HepG2 (cell line): ENCODE data around the gene CFI. TPM values are rescaled to one million over a fixed set of nuclear protein-coding genes. Genes with fewer than 3 reads are reported as not detected.
A peak's percentile ranks its signal among the peaks of the same experiment; 100 is the strongest.

Source experiments
- ATAC-seq: fragments of 200-7000 bp; cut with Tn5 transposase; 3 replicates; pipeline ENCODE4 v1.9.1; 2020; ENCODE audit warnings: mild to moderate bottlenecking, moderate library complexity
- Bru-seq: library from RNA; stranded (reverse); fragments of 400-500 nt; gene quantifications from one replicate; lab custom pipeline; 2021; lab: Mats Ljungman, UMichigan
- BruChase-seq, 2 experiments: library from RNA; stranded (reverse); fragments of 400-500 nt; gene quantifications; one replicate each; lab custom pipeline; 2021; lab: Mats Ljungman, UMichigan
- BruUV-seq: library from RNA; stranded (reverse); fragments of 400-500 nt; replicated peaks from 2 replicates; lab custom pipeline; 2021; lab: Mats Ljungman, UMichigan
- CTCF ChIA-PET: fragments of 300-600 bp; formaldehyde crosslinking; extraction: SDS; loops from one replicate; lab custom pipeline; 2021; ENCODE audit warnings: low total read pairs, inconsistent platforms, low intra/inter-chr PET ratio; lab: Yijun Ruan, JAX
- POLR2A ChIA-PET: fragments of 350-600 bp; sonication (Branson Sonifier 250); formaldehyde crosslinking; loops from one replicate; lab custom pipeline; 2020; ENCODE audit warnings: antibody characterized with exemption, inconsistent platforms; lab: Yijun Ruan, JAX
- DNase-seq: peaks from one replicate; pipeline ENCODE4 v3.0.0-alpha.2; 2015; ENCODE audit warnings: low spot score
- FAIRE-seq: peaks from 3 replicates; lab custom pipeline; 2011; peaks lifted over from hg19 to GRCh38; lab: Jason Lieb, UNC
- H2AFZ ChIP-seq: one replicate; pipeline ENCODE4 v1.6.1; 2011; ENCODE audit warnings: low read length, inconsistent platforms
- H3K27ac ChIP-seq: fragments of 300-600 bp; 3 replicates; pipeline ENCODE4 v1.8.0; 2011; ENCODE audit warnings: mixed run types, mild to moderate bottlenecking, mixed read lengths, low read length, inconsistent platforms; ENCODE audit not compliant: insufficient read depth; ENCODE audit errors: extremely low read length
- H3K27me3 ChIP-seq, 2 experiments: fragments of 200-600 bp in 1 of 2; 2 replicates in 1 of 2; 3 replicates in 1 of 2; pipeline versions ENCODE4 v1.6.0 to v1.8.0; 2011; ENCODE audit warnings: low read length in 2 of 2, mild to moderate bottlenecking in 2 of 2, moderate library complexity in 2 of 2, inconsistent platforms in 1 of 2; ENCODE audit not compliant: insufficient read depth in 2 of 2, control insufficient read depth in 1 of 2
- H3K36me3 ChIP-seq, 2 experiments: fragments of 200-600 bp in 1 of 2; replicated peaks in 1 of 2; 2 replicates in 1 of 2; 3 replicates in 1 of 2; pipeline versions ENCODE4 v1.5.1 to v1.8.0; 2011; ENCODE audit warnings: low read length in 2 of 2, inconsistent platforms in 1 of 2; ENCODE audit not compliant: insufficient read depth in 2 of 2, control insufficient read depth in 1 of 2
- H3K4me1 ChIP-seq: 2 replicates; pipeline ENCODE4 v1.5.1; 2012; ENCODE audit warnings: low read length, inconsistent platforms; ENCODE audit not compliant: insufficient read depth
- H3K4me2 ChIP-seq: 2 replicates; pipeline ENCODE4 v1.6.0; 2011; ENCODE audit warnings: low read depth, low read length, inconsistent platforms
- H3K4me3 ChIP-seq, 3 experiments: fragments of 200-600 bp in 1 of 3; sonication (generic), shearing (Covaris generic) in 1 of 3; replicated peaks in 1 of 3; 2 replicates each; pipeline ENCODE4 v1.5.1; 2011 to 2016; ENCODE audit warnings: low read length in 3 of 3, inconsistent platforms in 2 of 3, low read depth in 2 of 3, mild to moderate bottlenecking in 2 of 3, control low read depth in 1 of 3, mixed read lengths in 1 of 3; ENCODE audit not compliant: insufficient read depth in 1 of 3
- H3K79me2 ChIP-seq: one replicate; pipeline ENCODE4 v1.6.1; 2011; ENCODE audit warnings: low read length, inconsistent platforms; ENCODE audit not compliant: insufficient read depth
- H3K9ac ChIP-seq: 2 replicates; pipeline ENCODE4 v1.6.0; 2011; ENCODE audit warnings: mild to moderate bottlenecking, low read depth, low read length, inconsistent platforms; ENCODE audit not compliant: insufficient read depth
- H3K9me3 ChIP-seq: 2 replicates; pipeline ENCODE4 v1.5.1; 2012; ENCODE audit warnings: mild to moderate bottlenecking, low read length
- H4K20me1 ChIP-seq: 2 replicates; pipeline ENCODE4 v1.6.0; 2011; ENCODE audit warnings: inconsistent platforms, mild to moderate bottlenecking, low read length, moderate library complexity; ENCODE audit not compliant: insufficient read depth
- ARID5B ChIP-seq: IDR thresholded peaks from 2 replicates; pipeline ENCODE4 v1.4.0; 2020; ENCODE audit warnings: mild to moderate bottlenecking, missing genetic modification reagents
- ATAD3A ChIP-seq: sonication (generic); formaldehyde crosslinking; IDR thresholded peaks from 2 replicates; pipeline ENCODE4 v1.4.0; 2020; ENCODE audit warnings: missing genetic modification reagents
- GATAD2A ChIP-seq: IDR thresholded peaks from 2 replicates; pipeline ENCODE4 v1.6.1; 2016
- NCOA2 ChIP-seq: sonication (generic); formaldehyde crosslinking; IDR thresholded peaks from 2 replicates; pipeline ENCODE4 v1.8.0; 2022; ENCODE audit warnings: inconsistent platforms
- NFYB ChIP-seq: sonication (generic); formaldehyde crosslinking; IDR thresholded peaks from 2 replicates; pipeline ENCODE4 v1.4.0; 2020; ENCODE audit warnings: missing genetic modification reagents
- REST ChIP-seq, 2 experiments: IDR thresholded peaks; 2 replicates each; pipeline ENCODE4 v1.6.1; 2011 to 2012; ENCODE audit warnings: low read length in 2 of 2, borderline replicate concordance in 1 of 2, low read depth in 1 of 2, mild to moderate bottlenecking in 1 of 2, moderate library complexity in 1 of 2
- TAF1 ChIP-seq: sonication (generic); formaldehyde crosslinking; IDR thresholded peaks from 2 replicates; pipeline ENCODE4 v1.4.0; 2020; ENCODE audit warnings: missing genetic modification reagents
- TEF ChIP-seq: sonication (generic); formaldehyde crosslinking; IDR thresholded peaks from 2 replicates; pipeline ENCODE4 v1.5.0; 2020; ENCODE audit warnings: missing genetic modification reagents
- WGBS: methylation state at CpG from one replicate; pipeline ENCODE4 v1.1.6; 2017; ENCODE audit warnings: low lambda C conversion rate; 5-methylcytosine and 5-hydroxymethylcytosine counted together
- in situ Hi-C: cut with HindIII; loops from 2 replicates; pipeline ENCODE4 v1.10.0; 2017; ENCODE audit warnings: low pct_unique_long_range_greater_than_20kb; ENCODE audit not compliant: extremely low pct_ligation_motif_present
- intact Hi-C: fragments of 100-400 bp; cut with micrococcal nuclease; formaldehyde crosslinking; loops from one replicate; pipeline ENCODE4 v1.10.0; 2022; ENCODE audit not compliant: unreplicated experiment
- long read RNA-seq, 2 experiments: library from RNA in 1 of 2; library from polyadenylated mRNA in 1 of 2; stranded (forward) in 1 of 2; unstranded in 1 of 2; transcript quantifications; one replicate each; pipeline ENCODE4 v2.0.0, GENCODE V29; 2019 to 2022
- polyA minus RNA-seq, 3 experiments: library from RNA; depleted of rRNA, polyadenylated mRNA; stranded (reverse); fragments of >200 nt; gene quantifications; 2 replicates each; pipeline ENCODE4 v1.2.3, GENCODE V29; 2011; ENCODE audit warnings: low replicate concordance in 1 of 3
- polyA plus RNA-seq, 8 experiments: library from polyadenylated mRNA; depleted of rRNA in 3 of 8; stranded (reverse) in 7 of 8; unstranded in 1 of 8; fragments of >200 nt; fragmentation: Illumina TruSeq in 4 of 8; extraction: Trizol in 4 of 8; gene quantifications; 2 replicates each; pipeline versions ENCODE4 v1.2.1 to v1.2.3, GENCODE V29; 2011 to 2016; ENCODE audit warnings: low read depth in 4 of 8, missing spikeins in 1 of 8, mixed read lengths in 1 of 8; ENCODE audit not compliant: insufficient read depth in 1 of 8
- total RNA-seq, 5 experiments: library from RNA; depleted of rRNA; stranded (reverse); fragments of >200 nt; fragmentation: Illumina TruSeq; extraction: Trizol; gene quantifications; 2 replicates each; pipeline ENCODE4 v1.2.3, GENCODE V29; 2016; ENCODE audit warnings: low read depth in 1 of 5

CFI gene
- total RNA-seq (2016; rRNA removed; fragmentation: Illumina TruSeq; extraction: Trizol) = 152 and 337 TPM in 2 replicates
- 15.8 and 21.4 TPM in 2 replicates for total RNA-seq (2016; cell fraction: cytosol; rRNA removed; fragmentation: Illumina TruSeq; extraction: Trizol; ENCODE audit: low read depth)
- total RNA-seq (2016; cell fraction: insoluble cytoplasmic fraction; rRNA removed; fragmentation: Illumina TruSeq; extraction: Trizol) = 142 and 328 TPM in 2 replicates
- 27.3 and 39.9 TPM in 2 replicates for total RNA-seq (2016; cell fraction: membrane; rRNA removed; fragmentation: Illumina TruSeq; extraction: Trizol)
- total RNA-seq (2016; cell fraction: nucleus; rRNA removed; fragmentation: Illumina TruSeq; extraction: Trizol) = 355 and 402 TPM in 2 replicates
- polyA plus RNA-seq (2011; rRNA removed) = 281 and 284 TPM in 2 replicates
- polyA plus RNA-seq (2011; cell fraction: cytosol; rRNA removed) = 92.5 and 172 TPM in 2 replicates
- polyA plus RNA-seq (2011; cell fraction: nucleus; rRNA removed) = 286 and 387 TPM in 2 replicates
- polyA plus RNA-seq (2012) = 210 and 251 TPM in 2 replicates
- 15.3 and 18.6 TPM in 2 replicates for polyA plus RNA-seq (2016; cell fraction: cytosol; fragmentation: Illumina TruSeq; extraction: Trizol; ENCODE audit: low read depth)
- 118 and 125 TPM in 2 replicates for polyA plus RNA-seq (2016; cell fraction: insoluble cytoplasmic fraction; fragmentation: Illumina TruSeq; extraction: Trizol; ENCODE audit: low read depth)
- polyA plus RNA-seq (2016; cell fraction: membrane; fragmentation: Illumina TruSeq; extraction: Trizol; ENCODE audit: low read depth) = 19.9 and 24.7 TPM in 2 replicates
- 455 and 463 TPM in 2 replicates for polyA plus RNA-seq (2016; cell fraction: nucleus; fragmentation: Illumina TruSeq; extraction: Trizol; ENCODE audit: insufficient read depth, low read depth)
- polyA minus RNA-seq (2011; rRNA and poly(A)+ RNA removed; ENCODE audit: low replicate concordance) = 0.12 and 62.8 TPM in 2 replicates
- polyA minus RNA-seq (2011; cell fraction: cytosol; rRNA and poly(A)+ RNA removed) = 96.0 and 152 TPM in 2 replicates
- polyA minus RNA-seq (2011; cell fraction: nucleus; rRNA and poly(A)+ RNA removed) = 417 and 536 TPM in 2 replicates
- percentile 97 among the genes with signal in this experiment for Bru-seq, nascent RNA
- percentile 99 among the genes with signal in this experiment for BruChase-seq, experiment 1, labeled RNA remaining after a 6-hour chase
- BruChase-seq, experiment 2, labeled RNA remaining after a 2-hour chase = percentile 99 among the genes with signal in this experiment
- long read RNA-seq, experiment 1, transcript CFI-205 (12 exons, 1,914 nt) = major isoform, 19 of 72 reads
- long read RNA-seq, experiment 1, partial matches to known transcripts = 19 of 72 reads
- long read RNA-seq, experiment 1, other reads (novel, unspliced or antisense) = 32 of 72 reads
- long read RNA-seq, experiment 2, transcript CFI-205 (12 exons, 1,914 nt) = major isoform, 13 of 33 reads
- long read RNA-seq, experiment 2, partial matches to known transcripts = 18 of 33 reads
- long read RNA-seq, experiment 2, other reads (novel, unspliced or antisense) = 1 of 33 reads

- Histone ChIP-seq H4K20me1 (no peaks in the 10 kb centered on the region; the same call in 1 of the 2 replicates), H2AFZ (peak within 1 kb of the TSS; percentile 4), H3K27ac (peak within 1 kb of the TSS; percentile 79), H3K4me1 (peaks cover 75% of the 10 kb centered on the region), H3K27me3 (no peaks in the 10 kb centered on the region), H3K9ac (peak within 1 kb of the TSS; percentile 76), H3K9me3 (peaks cover 7% of the 10 kb centered on the region; the same call in 1 of the 2 replicates), H3K79me2 (peaks cover 46% of the 10 kb centered on the region), H3K4me3 (peak within 1 kb of the TSS; percentile 68 to 89 (median 80); a peak in 5 of 6 replicates), H3K4me2 (peak within 1 kb of the TSS; percentile 65), H3K36me3 (peaks cover 0 to 6% of the 10 kb centered on the region in 2 experiments; a peak in 3 of 5 replicates)
- in situ Hi-C loops (loop anchor here (5.0 to 25.0 kb wide), 2 partner anchors 240 to 370 kb away; partner anchors contain the start of genes MCUB and SEC24B), intact Hi-C loops (loop anchor here (1.0 to 10.0 kb wide), 4 partner anchors 13 to 370 kb away; partner anchors contain the start of genes GAR1, MCUB and SEC24B)
- peak; percentile 76 for ATAC-seq
- DNase-seq = peak; percentile 95
- 0% methylated on average over 2 of the region's 2 CpGs for WGBS
- FAIRE-seq = peak; percentile 92
- ChIA-PET CTCF (no interaction called here), POLR2A (interaction anchor here (0.6 to 1.9 kb wide), 6 partner anchors 13 to 369 kb away, joined by 3 to 13 read pairs (median 5); partner anchors contain the start of genes GAR1, MCUB, PLA2G12A and SEC24B)
- BruUV-seq = no TSS peak
- TF ChIP-seq NCOA2 (CRISPR knock-in tag) (peak; percentile 80), GATAD2A (peak; percentile 53; the same call in 1 of the 2 replicates), TAF1 (CRISPR knock-in tag) (peak; percentile 18; the same call in 1 of the 2 replicates), REST (IDR thresholded peaks at IDR 0.05; ENCODE audit: borderline replicate concordance in 1 of 2, low read depth in 1 of 2, low read length in 2 of 2) (0 out of 4 replicates have a peak, but pooled peaks of 1 of the 2 experiments have one; percentile 30), TEF (CRISPR knock-in tag) (no peak), NFYB (CRISPR knock-in tag) (peak; percentile 40; the same call in 1 of the 2 replicates), ARID5B (CRISPR knock-in tag) (peak; percentile 73), ATAD3A (CRISPR knock-in tag) (no peak)
These were observed at the start of gene CFI for GRCh38 chr4:109801895-109802319. CFI (minus strand) TSS chr4:109801999; CDS start chr4:109801971, 28 bp downstream.
